HepG2 (cell line): Measurements from ENCODE around the gene CCDC126. TPM values are rescaled to one million over a fixed set of nuclear protein-coding genes. Genes with fewer than 3 reads are reported as not detected.

Source experiments
- CHD2 ChIP-seq: IDR thresholded peaks from 2 replicates; pipeline ENCODE4 v1.6.1; 2011; ENCODE audit warnings: low read depth, low read length, improper control_type of control experiment
- CTCF ChIP-seq: sonication (generic); formaldehyde crosslinking; IDR thresholded peaks from 2 replicates; pipeline ENCODE4 v1.5.0; 2020; ENCODE audit warnings: mild to moderate bottlenecking, missing genetic modification reagents, moderate library complexity
- EHMT2 ChIP-seq: fragments of 200-600 bp; sonication (generic); IDR thresholded peaks from 2 replicates; pipeline ENCODE4 v1.7.0; 2017; ENCODE audit warnings: antibody characterized with exemption, low read depth, low read length, borderline replicate concordance
- HMGXB4 ChIP-seq, 2 experiments: sonication (generic) in 1 of 2; formaldehyde crosslinking in 1 of 2; IDR thresholded peaks; 2 replicates each; pipeline versions ENCODE4 v1.4.0 to v1.6.1; 2018 to 2020; ENCODE audit warnings: missing genetic modification reagents in 2 of 2, borderline replicate concordance in 1 of 2, low read depth in 1 of 2, mild to moderate bottlenecking in 1 of 2, missing biosample characterization in 1 of 2
- JUN ChIP-seq: sonication (generic); formaldehyde crosslinking; IDR thresholded peaks from 2 replicates; pipeline ENCODE4 v1.4.0; 2020; ENCODE audit warnings: mild to moderate bottlenecking, missing genetic modification reagents
- MEIS2 ChIP-seq: sonication (generic); formaldehyde crosslinking; IDR thresholded peaks from 2 replicates; pipeline ENCODE4 v1.9.0; 2021; ENCODE audit warnings: mild to moderate bottlenecking, missing genetic modification reagents
- NCOA1 ChIP-seq: sonication (generic); formaldehyde crosslinking; IDR thresholded peaks from 2 replicates; pipeline ENCODE4 v1.9.0; 2021; ENCODE audit warnings: missing genetic modification reagents
- NFE2 ChIP-seq: sonication (generic); formaldehyde crosslinking; IDR thresholded peaks from 2 replicates; pipeline ENCODE4 v1.4.0; 2020; ENCODE audit warnings: missing genetic modification reagents
- NR1H2 ChIP-seq: sonication (generic); formaldehyde crosslinking; IDR thresholded peaks from 2 replicates; pipeline ENCODE4 v1.8.1; 2022; ENCODE audit warnings: low read depth, missing genetic modification reagents, borderline replicate concordance
- SIN3B ChIP-seq: fragments of 150-350 bp; IDR thresholded peaks from 2 replicates; pipeline ENCODE4 v1.6.1; 2014; ENCODE audit warnings: low read length
- TFE3 ChIP-seq: IDR thresholded peaks from 2 replicates; pipeline ENCODE4 v1.6.1; 2016
- ZBTB49 ChIP-seq: sonication (generic); formaldehyde crosslinking; IDR thresholded peaks from 2 replicates; pipeline ENCODE4 v1.4.0; 2020; ENCODE audit warnings: missing genetic modification reagents, borderline replicate concordance
- ZBTB8A ChIP-seq: sonication (generic); formaldehyde crosslinking; IDR thresholded peaks from 2 replicates; pipeline ENCODE4 v1.4.0; 2020; ENCODE audit warnings: mild to moderate bottlenecking, low read depth, missing genetic modification reagents, borderline replicate concordance
- ZNF143 ChIP-seq: sonication (generic); formaldehyde crosslinking; IDR thresholded peaks from 2 replicates; pipeline ENCODE4 v1.4.0; 2020; ENCODE audit warnings: missing genetic modification reagents
- ZNF17 ChIP-seq: sonication (generic); formaldehyde crosslinking; IDR thresholded peaks from 2 replicates; pipeline ENCODE4 v1.5.0; 2020; ENCODE audit warnings: mild to moderate bottlenecking, missing genetic modification reagents
- ZNF281 ChIP-seq: sonication (generic); formaldehyde crosslinking; IDR thresholded peaks from 2 replicates; pipeline ENCODE4 v1.4.0; 2020; ENCODE audit warnings: missing genetic modification reagents, borderline replicate concordance
- polyA plus RNA-seq, 8 experiments: library from polyadenylated mRNA; depleted of rRNA in 3 of 8; stranded (reverse) in 7 of 8; unstranded in 1 of 8; fragments of >200 nt; fragmentation: Illumina TruSeq in 4 of 8; extraction: Trizol in 4 of 8; gene quantifications; 2 replicates each; pipeline versions ENCODE4 v1.2.1 to v1.2.3, GENCODE V29; 2011 to 2016; ENCODE audit warnings: low read depth in 4 of 8, missing spikeins in 1 of 8, mixed read lengths in 1 of 8; ENCODE audit not compliant: insufficient read depth in 1 of 8
- total RNA-seq, 5 experiments: library from RNA; depleted of rRNA; stranded (reverse); fragments of >200 nt; fragmentation: Illumina TruSeq; extraction: Trizol; gene quantifications; 2 replicates each; pipeline ENCODE4 v1.2.3, GENCODE V29; 2016; ENCODE audit warnings: low read depth in 1 of 5

Gene CCDC126
- total and polyA plus RNA-seq, 2 of the 13 experiments (the other 11 are each of a cell fraction or from before 2014, with no cell fraction given), result 3.5 to 9.3 TPM

GRCh38 chr7:23597094-23598091 is at the start of gene CCDC126 (continued):
- TF ChIP-seq NFE2 (no peak), ZBTB8A (CRISPR knock-in tag) (0 out of 2 replicates have a peak, but pooled peaks have one; percentile 54), NCOA1 (CRISPR knock-in tag) (peak; percentile 73; the same call in 1 of the 2 replicates), CTCF (CRISPR knock-in tag) (peak; percentile 29; the same call in 1 of the 2 replicates), NR1H2 (CRISPR knock-in tag) (no peak; the same call in 1 of the 2 replicates), JUN (CRISPR knock-in tag) (0 out of 2 replicates have a peak, but pooled peaks have one; percentile 14), ZNF17 (CRISPR knock-in tag) (no peak), HMGXB4 (CRISPR knock-in tag; IDR thresholded peaks at IDR 0.05; ENCODE audit: borderline replicate concordance in 1 of 2, low read depth in 1 of 2) (peak; percentile 47 to 73; a peak in 3 of 4 replicates), ZNF281 (0 out of 2 replicates have a peak, but pooled peaks have one; percentile 15), CHD2 (peak; percentile 8; the same call in 1 of the 2 replicates), ZBTB49 (CRISPR knock-in tag) (no peak), ZNF143 (peak; percentile 97), SIN3B (no peak), EHMT2 (no peak), MEIS2 (peak; percentile 65; the same call in 1 of the 2 replicates), TFE3 (CRISPR knock-in tag) (peak; percentile 83)
